Endothelial cell of umbilical vein (primary cell): ENCODE data around the gene CDH15. TPM values are rescaled to one million over a fixed set of nuclear protein-coding genes. Genes with fewer than 3 reads are reported as not detected.

ENCODE experiments used
- BruUV-seq: library from RNA; stranded (reverse); fragments of 400-500 nt; replicated peaks from 2 replicates; lab custom pipeline; 2021; lab: Mats Ljungman, UMichigan
- CTCF ChIA-PET: fragments of 300-600, 350-600 bp; sonication (Branson Sonifier 250); formaldehyde crosslinking; loops from one replicate; lab custom pipeline; 2021; ENCODE audit warnings: antibody characterized with exemption, inconsistent platforms; lab: Charles Lee
- POLR2A ChIA-PET: fragments of 300-600, 350-600 bp; sonication (Branson Sonifier 250); formaldehyde crosslinking; loops from one replicate; lab custom pipeline; 2021; ENCODE audit warnings: antibody characterized with exemption, inconsistent platforms; lab: Charles Lee
- DNase-seq: peaks from one replicate; pipeline ENCODE4 v3.0.0-alpha.2; 2011; ENCODE audit warnings: low read depth, low spot score
- FAIRE-seq: peaks from 2 replicates; lab custom pipeline; 2011; peaks lifted over from hg19 to GRCh38; lab: Jason Lieb, UNC
- H2AFZ ChIP-seq: 2 replicates; pipeline ENCODE4 v1.6.0; 2012; ENCODE audit warnings: low read depth, low read length, control low read depth, inconsistent platforms
- H3K27ac ChIP-seq: 2 replicates; pipeline ENCODE4 v1.5.1; 2011; ENCODE audit warnings: low read depth, mild to moderate bottlenecking, control low read depth, low read length, moderate library complexity; ENCODE audit not compliant: insufficient read depth
- H3K27me3 ChIP-seq, 2 experiments: 2 replicates each; pipeline versions ENCODE4 v1.6.0 to v1.6.1; 2011; ENCODE audit warnings: low read length in 2 of 2, mixed read lengths in 1 of 2; ENCODE audit not compliant: control insufficient read depth in 2 of 2, insufficient read depth in 2 of 2
- H3K36me3 ChIP-seq, 2 experiments: 2 replicates in 1 of 2; 3 replicates in 1 of 2; pipeline ENCODE4 v1.5.1; 2011; ENCODE audit warnings: low read length in 2 of 2, mild to moderate bottlenecking in 1 of 2, moderate library complexity in 1 of 2; ENCODE audit not compliant: control insufficient read depth in 2 of 2, insufficient read depth in 2 of 2; ENCODE audit errors: extremely low read depth in 1 of 2
- H3K4me1 ChIP-seq: 3 replicates; pipeline ENCODE4 v1.5.1; 2011; ENCODE audit warnings: mild to moderate bottlenecking, low read length; ENCODE audit not compliant: control insufficient read depth, insufficient read depth; ENCODE audit errors: extremely low read depth
- H3K4me2 ChIP-seq: 2 replicates; pipeline ENCODE4 v1.6.1; 2011; ENCODE audit warnings: low read length, control low read depth, mixed read lengths; ENCODE audit not compliant: insufficient read depth
- H3K4me3 ChIP-seq, 3 experiments: fragments of 200-600 bp in 1 of 3; sonication (generic), shearing (Covaris generic) in 1 of 3; replicated peaks in 1 of 3; 2 replicates each; pipeline ENCODE4 v1.5.1; 2011 to 2016; ENCODE audit warnings: control low read depth in 3 of 3, low read length in 3 of 3, mild to moderate bottlenecking in 2 of 3, inconsistent platforms in 1 of 3, low read depth in 1 of 3, moderate library complexity in 1 of 3; ENCODE audit not compliant: insufficient read depth in 1 of 3
- H3K79me2 ChIP-seq: 2 replicates; pipeline ENCODE4 v1.6.0; 2012; ENCODE audit warnings: low read length, inconsistent platforms; ENCODE audit not compliant: control insufficient read depth, insufficient read depth
- H3K9ac ChIP-seq: replicated peaks from 2 replicates; pipeline ENCODE3; 2011; ENCODE audit warnings: low read length, control low read depth; ENCODE audit not compliant: insufficient read depth; ENCODE audit errors: extremely low read depth
- H3K9me1 ChIP-seq: replicated peaks from 3 replicates; pipeline ENCODE4 v1.6.0; 2011; ENCODE audit warnings: mild to moderate bottlenecking, low read length; ENCODE audit not compliant: control insufficient read depth, insufficient read depth; ENCODE audit errors: extremely low read depth
- H3K9me3 ChIP-seq: replicated peaks from 2 replicates; pipeline ENCODE4 v1.5.1; 2012; ENCODE audit warnings: low read length, inconsistent platforms; ENCODE audit not compliant: control insufficient read depth, insufficient read depth
- H4K20me1 ChIP-seq: replicated peaks from 2 replicates; pipeline ENCODE3; 2011; ENCODE audit warnings: mild to moderate bottlenecking, low read length; ENCODE audit not compliant: control insufficient read depth, insufficient read depth; ENCODE audit errors: extremely low read depth
- EZH2 ChIP-seq: IDR thresholded peaks from 2 replicates; pipeline ENCODE4 v1.6.1; 2012; ENCODE audit warnings: borderline replicate concordance, low read depth, mild to moderate bottlenecking, moderate library complexity, low read length, inconsistent platforms; ENCODE audit not compliant: severe bottlenecking
- FOS ChIP-seq: IDR thresholded peaks from 2 replicates; pipeline ENCODE4 v1.6.1; 2011; ENCODE audit warnings: mild to moderate bottlenecking, low read length, moderate library complexity, borderline replicate concordance; ENCODE audit not compliant: insufficient read depth
- GATA2 ChIP-seq: IDR thresholded peaks from 2 replicates; pipeline ENCODE4 v1.7.0; 2011; ENCODE audit warnings: low read depth, mild to moderate bottlenecking, moderate library complexity, mixed read lengths, low read length; ENCODE audit not compliant: insufficient read length, insufficient read depth
- JUN ChIP-seq: IDR thresholded peaks from 2 replicates; pipeline ENCODE4 v1.6.1; 2011; ENCODE audit warnings: borderline replicate concordance, low read depth; ENCODE audit not compliant: insufficient read length, insufficient read depth
- MYC ChIP-seq: IDR thresholded peaks from one replicate; pipeline ENCODE4 v1.6.1; 2011; ENCODE audit warnings: mild to moderate bottlenecking, low read depth, low read length
- POLR2A ChIP-seq: IDR thresholded peaks from 2 replicates; pipeline ENCODE4 v1.6.1; 2012; ENCODE audit warnings: low read depth, mild to moderate bottlenecking, control low read depth, low read length
- POLR2AphosphoS5 ChIP-seq: IDR thresholded peaks from 2 replicates; pipeline ENCODE4 v1.6.1; 2012; ENCODE audit warnings: low read depth, mild to moderate bottlenecking, control low read depth, low read length, moderate library complexity; ENCODE audit not compliant: insufficient read depth
- dilution Hi-C: fragments of 300-500 bp; cut with MboI; formaldehyde crosslinking; loops from one replicate; pipeline ENCODE4 v1.15.0; 2019; ENCODE audit warnings: low sequenced_read_pairs; ENCODE audit not compliant: extremely low pct_ligation_motif_present
- intact Hi-C: fragments of 100-400 bp; cut with micrococcal nuclease; formaldehyde crosslinking; loops from one replicate; pipeline ENCODE4 v1.10.0; 2022
- polyA plus RNA-seq, 4 experiments: library from polyadenylated mRNA; depleted of rRNA in 3 of 4; stranded (reverse) in 3 of 4; unstranded in 1 of 4; fragments of >200 nt; gene quantifications; 2 replicates each; pipeline versions ENCODE4 v1.2.1 to v1.2.3, GENCODE V29; 2011 to 2012; ENCODE audit warnings: missing spikeins in 1 of 4
- total RNA-seq: library from RNA; stranded (reverse); gene quantifications from 2 replicates; pipeline ENCODE4 v1.2.3, GENCODE V29; 2021
- TF ChIP-seq, protein P1 (sequence below), 2 donors: IDR thresholded peaks; 1 replicate in 1 of 2; 2 replicates in 1 of 2; pipeline ENCODE4 v1.5.1; 2011; ENCODE audit warnings: low read length in 2 of 2, mild to moderate bottlenecking in 2 of 2, moderate library complexity in 2 of 2, control low read depth in 1 of 2, inconsistent platforms in 1 of 2, low read depth in 1 of 2; ENCODE audit not compliant: insufficient read depth in 1 of 2; ENCODE audit errors: extremely low read depth in 1 of 2
- TF ChIP-seq, protein P2 (sequence below): IDR thresholded peaks from 2 replicates; pipeline ENCODE4 v1.6.1; 2011; ENCODE audit not compliant: insufficient read depth, insufficient read length

CDH15 gene
- total and polyA plus RNA-seq, 2 donors (not counting 3 experiments of a cell fraction or from before 2014, with no cell fraction given) = 0.44 TPM; not detected in 1

DNA sequence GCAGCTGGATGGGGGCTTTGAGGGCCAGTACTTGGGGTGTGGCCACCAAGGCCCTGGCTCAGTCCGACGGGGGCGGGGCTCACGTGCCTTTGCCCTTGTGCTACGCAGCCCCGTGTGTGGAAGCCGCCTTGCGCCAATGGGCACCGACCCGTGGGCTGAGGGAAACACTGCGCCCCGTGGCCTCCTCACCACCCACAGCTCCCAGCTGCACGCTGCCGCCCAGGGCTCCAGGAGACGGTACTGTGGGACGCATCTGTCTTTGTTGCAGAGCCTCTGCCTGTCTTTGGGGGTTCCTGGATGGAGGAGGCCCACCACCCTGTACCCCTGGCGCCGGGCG lies 7.6 kb downstream of the CDH15 start:
- H3K4me2 ChIP-seq = no peak overlapping the region
- H3K27ac ChIP-seq = no peak overlapping the region
- TF ChIP-seq, protein P1, sequence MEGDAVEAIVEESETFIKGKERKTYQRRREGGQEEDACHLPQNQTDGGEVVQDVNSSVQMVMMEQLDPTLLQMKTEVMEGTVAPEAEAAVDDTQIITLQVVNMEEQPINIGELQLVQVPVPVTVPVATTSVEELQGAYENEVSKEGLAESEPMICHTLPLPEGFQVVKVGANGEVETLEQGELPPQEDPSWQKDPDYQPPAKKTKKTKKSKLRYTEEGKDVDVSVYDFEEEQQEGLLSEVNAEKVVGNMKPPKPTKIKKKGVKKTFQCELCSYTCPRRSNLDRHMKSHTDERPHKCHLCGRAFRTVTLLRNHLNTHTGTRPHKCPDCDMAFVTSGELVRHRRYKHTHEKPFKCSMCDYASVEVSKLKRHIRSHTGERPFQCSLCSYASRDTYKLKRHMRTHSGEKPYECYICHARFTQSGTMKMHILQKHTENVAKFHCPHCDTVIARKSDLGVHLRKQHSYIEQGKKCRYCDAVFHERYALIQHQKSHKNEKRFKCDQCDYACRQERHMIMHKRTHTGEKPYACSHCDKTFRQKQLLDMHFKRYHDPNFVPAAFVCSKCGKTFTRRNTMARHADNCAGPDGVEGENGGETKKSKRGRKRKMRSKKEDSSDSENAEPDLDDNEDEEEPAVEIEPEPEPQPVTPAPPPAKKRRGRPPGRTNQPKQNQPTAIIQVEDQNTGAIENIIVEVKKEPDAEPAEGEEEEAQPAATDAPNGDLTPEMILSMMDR (IDR thresholded peaks at IDR 0.05; ENCODE audit: extremely low read depth in 1 of 2, insufficient read depth in 1 of 2, low read depth in 1 of 2, low read length in 2 of 2) = no peak
- no peak for TF ChIP-seq EZH2
- TF ChIP-seq, protein P2, sequence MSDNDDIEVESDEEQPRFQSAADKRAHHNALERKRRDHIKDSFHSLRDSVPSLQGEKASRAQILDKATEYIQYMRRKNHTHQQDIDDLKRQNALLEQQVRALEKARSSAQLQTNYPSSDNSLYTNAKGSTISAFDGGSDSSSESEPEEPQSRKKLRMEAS = no peak
- TF ChIP-seq JUN = no peak
- no peak for TF ChIP-seq POLR2AphosphoS5
- TF ChIP-seq FOS = no peak
- TF ChIP-seq GATA2 = no peak
- TF ChIP-seq POLR2A = no peak
- no peak for TF ChIP-seq MYC
- CTCF ChIA-PET = no interaction called here
- BruUV-seq = no TSS peak
- no peak overlapping the region for H3K4me3 ChIP-seq
- intact Hi-C loops (no loop called here), dilution Hi-C loops (no loop called here)
- H3K9me3 ChIP-seq = no peaks in the 10 kb centered on the region
- no peaks in the 10 kb centered on the region for H4K20me1 ChIP-seq
- H3K4me1 ChIP-seq = no peaks in the 10 kb centered on the region
- H3K79me2 ChIP-seq = no peaks in the 10 kb centered on the region
- no peaks in the 10 kb centered on the region for H3K9me1 ChIP-seq
- H3K27me3 ChIP-seq = peaks cover 0 to 4% of the 10 kb centered on the region in 2 experiments
- no peak overlapping the region for H3K9ac ChIP-seq
- FAIRE-seq = no peak
- H2AFZ ChIP-seq = no peak overlapping the region
- no peak for DNase-seq
- H3K36me3 ChIP-seq = no peaks in the 10 kb centered on the region
- POLR2A ChIA-PET = no interaction called here
